Heart right ventricle (tissue), 16 donors: ENCODE data around the gene IMPACT. TPM values are rescaled to one million over a fixed set of nuclear protein-coding genes. Genes with fewer than 3 reads are reported as not detected.
A peak's percentile ranks its signal among the peaks of the same experiment; 100 is the strongest.

Source experiments
- ATAC-seq, 8 donors: fragments of 200-7000 bp; cut with Tn5 transposase; one replicate each; pipeline ENCODE4 v1.9.1; 2020; ENCODE audit warnings: mild to moderate bottlenecking in 8 of 8, moderate library complexity in 8 of 8, moderate number of reproducible peaks in 1 of 8
- DNase-seq, 2 donors: peaks; one replicate each; pipeline ENCODE4 v3.0.0-alpha.2; 2020
- H3K27ac ChIP-seq, 10 donors: fragments of 200-600 bp; sonication (generic) in 2 of 10; one replicate each; pipeline versions ENCODE4 v1.5.0 to v1.8.0; 2020 to 2022; ENCODE audit warnings: mild to moderate bottlenecking in 3 of 10
- H3K27me3 ChIP-seq, 7 donors: fragments of 200-600 bp; one replicate each; pipeline ENCODE4 v1.8.0; 2021 to 2022; ENCODE audit warnings: mild to moderate bottlenecking in 2 of 7
- H3K36me3 ChIP-seq, 9 donors: fragments of 200-600 bp; sonication (generic) in 1 of 9; one replicate each; pipeline versions ENCODE4 v1.5.0 to v1.8.0; 2020 to 2022; ENCODE audit warnings: mild to moderate bottlenecking in 2 of 9
- H3K4me1 ChIP-seq, 9 donors: fragments of 200-600 bp; sonication (generic) in 1 of 9; one replicate each; pipeline versions ENCODE4 v1.5.0 to v1.8.0; 2020 to 2022; ENCODE audit warnings: mild to moderate bottlenecking in 4 of 9
- H3K4me3 ChIP-seq, 10 donors: fragments of 200-600 bp; sonication (generic) in 2 of 10; one replicate each; pipeline versions ENCODE4 v1.5.0 to v1.8.0; 2020 to 2022; ENCODE audit warnings: mild to moderate bottlenecking in 7 of 10, moderate library complexity in 2 of 10
- H3K9me3 ChIP-seq, 11 donors: fragments of 200-600 bp in 10 of 11; sonication (generic) in 2 of 11; one replicate each; pipeline versions ENCODE4 v1.5.0 to v1.8.0; 2013 to 2022; ENCODE audit warnings: mild to moderate bottlenecking in 2 of 11, control low read depth in 1 of 11, moderate library complexity in 1 of 11
- CTCF ChIP-seq, 9 donors: fragments of 200-600 bp; sonication (generic) in 2 of 9; IDR thresholded peaks; one replicate each; pipeline versions ENCODE4 v1.5.0 to v1.8.0; 2021 to 2022; ENCODE audit warnings: antibody characterized with exemption in 9 of 9, mild to moderate bottlenecking in 5 of 9, moderate library complexity in 1 of 9
- WGBS, 2 donors: extraction: QIAGEN DNeasy Blood & Tissue Kit; methylation state at CpG; one replicate each; pipeline ENCODE4 v1.1.7; 2013; ENCODE audit warnings: inconsistent platforms in 1 of 2; 5-methylcytosine and 5-hydroxymethylcytosine counted together
- intact Hi-C, 10 donors: fragments of 100-400 bp; cut with DNase I; formaldehyde crosslinking; loops; one replicate each; pipeline versions ENCODE4 v1.11.1 to v1.14.2; 2022
- polyA plus RNA-seq, 2 donors: library from polyadenylated mRNA; stranded (reverse); fragments of 200-250 nt; gene quantifications; one replicate each; pipeline ENCODE4 v1.2.3, GENCODE V29; 2013
- total RNA-seq, 10 donors: library from RNA; stranded (reverse); fragmentation: NEBNext Ultra II Directional in 3 of 10; extraction: Animal tissue kit (Norgen Biotek cat#: 25700) in 3 of 10; gene quantifications; one replicate each; pipeline versions ENCODE4 v1.2.1 to v1.2.4, GENCODE V29; 2021 to 2023
- donor health status: Arrhythmogenic right ventricular cardiomyopathy.
- donor health status: ischemic (EF 13 %, LVEDD 7.1; RV severe dilation, severe dysfunction).
- donor health status: healthy with polysubstance abuse.
- donor health status: DM: no; HTN: yes; CAD: no.
- donor health status: DM: no; HTN: no; CAD: no.
- donor health status: ischemic (EF 25% LVEDD 6.9; RV normal size, moderate dysfunction).
- donor health status: ischemic (EF 25% LVEDD 5.7; RV mildly dilated, moderate dysfunction).
- donor health status: healthy.
- donor health status: DM: yes; HTN: yes; CAD: no.
- donor health status: Ischemic cardiomyopathy.
- donor health status: ischemic (EF 35%, LVEDD 5.7; RV mildly dilated, moderate dysfunction).
- donor health status: nonischemic (EF 11% LVEDD 7.7; RV severe dilation, severe dysfunction).
- donor health status: DM: yes; HTN: yes; CAD: no.
- donor health status: PGD.
- donor health status: ischemic (EF 29% LVEDD 5.4; RV normal size, mild dysfunction).
- donor health status: nonischemic (EF 23%, LVEDD 6.1; RV moderate dilation, normal function).

Gene IMPACT
- total and polyA plus RNA-seq, 12 donors: 4.5 to 33.8 (median 26.0) TPM

- no peak overlapping the region for H3K4me3 ChIP-seq
- ATAC-seq (no peak), DNase-seq (no peak)
- no peak for TF ChIP-seq CTCF (IDR thresholded peaks at IDR 0.05)
- peaks cover 0 to 13% (median 0%) of the 10 kb centered on the region in 9 donors for H3K4me1 ChIP-seq
- 71 to 77% methylated on average over 1 of the region's 1 CpG for WGBS, 2 donors
- H3K27ac ChIP-seq: no peak overlapping the region
- H3K27me3 ChIP-seq: no peaks in the 10 kb centered on the region
- no peaks in the 10 kb centered on the region for H3K9me3 ChIP-seq
- intact Hi-C loops: no loop called here
- peaks cover 0 to 11% (median 0%) of the 10 kb centered on the region in 9 donors for H3K36me3 ChIP-seq
These were observed 45.3 kb upstream of the IMPACT start for GRCh38 chr18:24381126-24381525.

- Histone ChIP-seq H3K9me3 (no peaks in the 10 kb centered on the region), H3K27ac (no peak overlapping the region), H3K4me3 (no peak overlapping the region), H3K36me3 (no peaks in the 10 kb centered on the region), H3K4me1 (no peaks in the 10 kb centered on the region), H3K27me3 (no peaks in the 10 kb centered on the region)
- ATAC-seq (no peak), DNase-seq (no peak)
- WGBS, 2 donors: 87 to 94% methylated on average over 6 of the region's 6 CpGs
- intact Hi-C loops: no loop called here
- TF ChIP-seq CTCF (IDR thresholded peaks at IDR 0.05): no peak
These were observed 39.8 kb upstream of the IMPACT start for GRCh38 chr18:24386681-24387080.

GRCh38 chr18:24388957-24389356, 37.5 kb upstream of the IMPACT start:
- no peaks in the 10 kb centered on the region for H3K27me3 ChIP-seq
- no peaks in the 10 kb centered on the region for H3K9me3 ChIP-seq
- no peak for TF ChIP-seq CTCF (IDR thresholded peaks at IDR 0.05)
- peak in 1 of 2 donors; percentile 17 for DNase-seq
- H3K4me3 ChIP-seq: no peak overlapping the region
- intact Hi-C loops: no loop called here
- H3K4me1 ChIP-seq: no peaks in the 10 kb centered on the region
- H3K27ac ChIP-seq: no peak overlapping the region
- ATAC-seq: peak in 1 of 8 donors; percentile 37
- whole genome bisulfite sequencing, 2 donors: 67 to 70% methylated on average over 3 of the region's 3 CpGs
- H3K36me3 ChIP-seq: no peaks in the 10 kb centered on the region

- peaks cover 0 to 36% (median 9%) of the 10 kb centered on the region in 9 donors for H3K4me1 ChIP-seq
- DNase-seq (no peak), ATAC-seq (no peak)
- H3K36me3 ChIP-seq: no peaks in the 10 kb centered on the region
- intact Hi-C loops: loop anchor here in 1 of 10 donors (10.0 kb wide), 1 partner anchor 960 kb away; the partner anchor contains the start of gene ZNF521
- H3K27ac ChIP-seq: peak overlapping the region in 1 of 10 donors; percentile 20
- TF ChIP-seq CTCF (IDR thresholded peaks at IDR 0.05): no peak
- H3K27me3 ChIP-seq: no peaks in the 10 kb centered on the region
- H3K4me3 ChIP-seq: peak overlapping the region in 1 of 10 donors; percentile 8
- H3K9me3 ChIP-seq: no peaks in the 10 kb centered on the region
- WGBS, 2 donors: 86 to 88% methylated on average over 11 of the region's 11 CpGs
These were observed 31.2 kb upstream of the IMPACT start for GRCh38 chr18:24395049-24395795.
